GM13976 (cell line): ENCODE data around the gene IFNGR2.
A peak's percentile ranks its signal among the peaks of the same experiment; 100 is the strongest.

Experiments used
- DNase-seq: peaks from one replicate; pipeline ENCODE4 v3.0.0; 2012; ENCODE audit warnings: low spot score
- in situ Hi-C: fragments of 300-500 bp; cut with MboI; formaldehyde crosslinking; loops from one replicate; pipeline ENCODE4 v1.12.0; 2022; ENCODE audit warnings: low sequenced_read_pairs, mixed read lengths, inconsistent platforms; ENCODE audit not compliant: unreplicated experiment
- TF ChIP-seq, protein P1 (sequence below): IDR thresholded peaks from 2 replicates; pipeline ENCODE4 v1.5.1; 2012; ENCODE audit warnings: borderline replicate concordance, mild to moderate bottlenecking; ENCODE audit not compliant: insufficient read depth; ENCODE audit errors: extremely low read depth, missing control alignments, control extremely low read depth

Gene IFNGR2

GRCh38 chr21:33396951-33397350 lies 6.3 kb upstream of the IFNGR2 start:
- DNase-seq, result no peak
- TF ChIP-seq, protein P1, sequence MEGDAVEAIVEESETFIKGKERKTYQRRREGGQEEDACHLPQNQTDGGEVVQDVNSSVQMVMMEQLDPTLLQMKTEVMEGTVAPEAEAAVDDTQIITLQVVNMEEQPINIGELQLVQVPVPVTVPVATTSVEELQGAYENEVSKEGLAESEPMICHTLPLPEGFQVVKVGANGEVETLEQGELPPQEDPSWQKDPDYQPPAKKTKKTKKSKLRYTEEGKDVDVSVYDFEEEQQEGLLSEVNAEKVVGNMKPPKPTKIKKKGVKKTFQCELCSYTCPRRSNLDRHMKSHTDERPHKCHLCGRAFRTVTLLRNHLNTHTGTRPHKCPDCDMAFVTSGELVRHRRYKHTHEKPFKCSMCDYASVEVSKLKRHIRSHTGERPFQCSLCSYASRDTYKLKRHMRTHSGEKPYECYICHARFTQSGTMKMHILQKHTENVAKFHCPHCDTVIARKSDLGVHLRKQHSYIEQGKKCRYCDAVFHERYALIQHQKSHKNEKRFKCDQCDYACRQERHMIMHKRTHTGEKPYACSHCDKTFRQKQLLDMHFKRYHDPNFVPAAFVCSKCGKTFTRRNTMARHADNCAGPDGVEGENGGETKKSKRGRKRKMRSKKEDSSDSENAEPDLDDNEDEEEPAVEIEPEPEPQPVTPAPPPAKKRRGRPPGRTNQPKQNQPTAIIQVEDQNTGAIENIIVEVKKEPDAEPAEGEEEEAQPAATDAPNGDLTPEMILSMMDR, result no peak
- in situ Hi-C loops, result no loop called here

GRCh38 chr21:33397717-33398116 lies 5.5 kb upstream of the IFNGR2 start:
- DNase-seq, result no peak
- TF ChIP-seq, protein P1, result no peak
- in situ Hi-C loops, result no loop called here

DNA sequence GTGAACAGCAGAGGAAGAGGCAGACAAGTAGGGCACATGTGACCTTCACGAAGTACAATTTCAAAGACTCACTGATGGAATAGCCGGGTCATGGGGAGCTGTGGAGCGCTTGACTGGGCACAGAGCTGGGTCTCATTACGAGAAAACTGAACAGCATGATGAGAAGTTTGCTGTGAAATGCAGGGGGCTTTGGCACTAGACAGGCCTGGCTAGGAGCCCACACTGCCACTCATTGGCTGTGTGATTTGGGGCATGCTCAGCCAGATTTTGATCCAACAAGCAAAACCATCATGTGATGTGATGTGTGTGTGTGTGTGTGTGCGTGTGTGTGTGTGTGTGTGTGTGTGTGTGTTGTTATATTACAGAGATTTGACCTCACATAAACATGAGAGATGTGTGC lies 4.9 kb upstream of the IFNGR2 start:
- in situ Hi-C loops, result no loop called here
- TF ChIP-seq, protein P1, result no peak
- no peak for DNase-seq

DNA sequence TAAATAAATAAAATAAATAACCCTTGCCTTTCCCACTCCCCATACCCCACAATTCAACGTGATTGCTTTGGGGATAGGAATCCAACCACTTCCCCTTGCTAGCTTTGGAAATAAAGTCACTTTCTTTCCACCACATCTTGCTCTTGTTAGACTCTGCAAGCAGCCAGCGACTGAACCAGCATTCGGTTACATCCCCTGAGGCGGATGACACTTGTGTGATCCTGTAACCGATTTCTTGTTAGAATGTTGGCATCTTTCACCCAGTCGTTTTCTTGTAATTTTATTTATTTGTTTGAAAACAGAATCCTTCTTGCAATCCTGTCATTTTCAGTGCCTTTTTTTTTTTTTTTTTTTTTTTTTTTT lies 1.6 kb upstream of the IFNGR2 start:
- DNase-seq, result no peak
- TF ChIP-seq, protein P1, result no peak
- in situ Hi-C loops, result no loop called here

DNA sequence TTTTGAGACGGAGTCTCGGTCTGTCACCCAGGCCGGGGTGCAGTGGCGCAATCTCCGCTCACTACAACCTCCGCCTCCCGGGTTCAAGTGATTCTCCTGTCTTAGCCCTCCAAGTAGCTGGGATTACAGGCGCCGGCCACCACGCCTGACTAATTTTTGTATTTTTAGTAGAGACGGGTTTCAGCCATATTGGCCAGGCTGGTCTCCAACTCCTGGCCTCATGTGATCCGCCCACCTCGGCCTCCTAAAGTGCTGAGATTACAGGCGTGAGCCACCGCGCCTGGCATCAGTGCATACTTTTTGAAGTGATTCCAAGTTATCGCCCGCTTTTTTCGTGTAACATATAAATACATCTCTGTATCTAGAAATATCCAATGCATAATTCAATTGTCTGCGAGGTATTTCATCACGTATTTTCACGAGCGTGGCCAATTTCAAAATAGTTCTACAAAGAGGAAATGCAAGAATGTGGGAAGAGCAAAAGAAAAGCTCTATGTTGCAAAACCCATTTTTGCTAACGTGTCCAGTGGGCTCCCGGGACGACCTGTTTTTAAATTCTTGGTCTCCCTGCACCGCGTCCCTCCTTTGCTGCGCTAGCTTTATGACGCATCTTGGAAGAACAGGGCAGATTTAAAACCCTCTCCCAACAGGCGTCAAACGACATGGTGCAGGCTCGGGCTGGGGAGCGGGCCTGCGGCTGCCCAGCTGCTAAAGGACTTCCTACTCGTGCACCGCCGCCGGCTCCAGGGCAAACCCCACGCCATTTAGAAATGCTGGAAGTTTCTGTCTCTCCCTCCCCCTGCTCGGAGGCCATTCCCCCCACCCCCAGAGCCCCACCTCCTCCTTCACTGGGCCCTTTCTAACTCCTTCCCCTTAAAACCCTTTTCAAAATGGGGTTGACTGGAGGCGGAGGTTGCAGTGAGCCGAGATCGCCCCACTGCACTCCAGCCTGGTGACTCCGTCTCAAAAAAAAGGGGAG lies 923 bp upstream of the IFNGR2 start:
- TF ChIP-seq, protein P1, result no peak
- in situ Hi-C loops, result no loop called here
- DNase-seq, result peak; percentile 70

- TF ChIP-seq, protein P1, result no peak
- peak; percentile 52 for DNase-seq
- in situ Hi-C loops, result no loop called here
These were observed 773 bp downstream of the IFNGR2 start for GRCh38 chr21:33403786-33404585.
